GM12878 (cell line): Measurements from ENCODE around the gene KRT34. TPM values are rescaled to one million over a fixed set of nuclear protein-coding genes. Genes with fewer than 3 reads are reported as not detected.

Source experiments
- ATAC-seq: fragments of 200-7000 bp; cut with Tn5 transposase; 3 replicates; pipeline ENCODE4 v1.9.1; 2020; ENCODE audit warnings: mild to moderate bottlenecking, moderate library complexity
- BruUV-seq: library from RNA; stranded (reverse); fragments of 400-500 nt; replicated peaks from 2 replicates; lab custom pipeline; 2021; lab: Mats Ljungman, UMichigan
- CTCF ChIA-PET: fragments of 300-600 bp; sonication (Branson Sonifier 250); formaldehyde crosslinking; extraction: SDS; loops from one replicate; lab custom pipeline; 2021; ENCODE audit warnings: inconsistent platforms; lab: Yijun Ruan, JAX
- POLR2A ChIA-PET: fragments of 350-600 bp; formaldehyde crosslinking; extraction: SDS; loops from one replicate; lab custom pipeline; 2021; ENCODE audit warnings: inconsistent platforms; lab: Charles Lee
- RAD21 ChIA-PET: fragments of 300-600 bp; sonication (Branson Sonifier 250); formaldehyde crosslinking; loops from one replicate; lab custom pipeline; 2023; ENCODE audit warnings: antibody characterized with exemption; ENCODE audit not compliant: unreplicated experiment; lab: Charles Lee
- SMC1A ChIA-PET: fragments of 300-600 bp; sonication (Branson Sonifier 250); formaldehyde crosslinking; loops from one replicate; lab custom pipeline; 2023; ENCODE audit not compliant: unreplicated experiment, uncharacterized antibody; lab: Charles Lee
- DNase-seq: peaks from one replicate; pipeline ENCODE4 v3.0.0-alpha.2; 2011; ENCODE audit warnings: low read depth, low spot score
- FAIRE-seq: peaks from 3 replicates; lab custom pipeline; 2011; peaks lifted over from hg19 to GRCh38; lab: Jason Lieb, UNC
- H2AFZ ChIP-seq: 2 replicates; pipeline ENCODE4 v1.6.0; 2011; ENCODE audit warnings: low read depth, low read length, control low read depth; ENCODE audit not compliant: control insufficient read depth
- H3K27ac ChIP-seq: 2 replicates; pipeline ENCODE4 v1.5.1; 2011; ENCODE audit warnings: control low read depth; ENCODE audit not compliant: control insufficient read depth, insufficient read depth
- H3K27me3 ChIP-seq, 2 experiments: replicated peaks in 1 of 2; 2 replicates each; pipeline versions ENCODE4 v1.6.0 to v1.6.1; 2011; ENCODE audit warnings: low read length in 1 of 2; ENCODE audit not compliant: control insufficient read depth in 2 of 2, insufficient read depth in 2 of 2
- H3K36me3 ChIP-seq, 2 experiments: 2 replicates each; pipeline ENCODE4 v1.5.1; 2011; ENCODE audit warnings: low read length in 1 of 2; ENCODE audit not compliant: control insufficient read depth in 2 of 2, insufficient read depth in 2 of 2
- H3K4me1 ChIP-seq: 2 replicates; pipeline ENCODE4 v1.6.1; 2011; ENCODE audit warnings: mild to moderate bottlenecking, low read length, moderate library complexity, mixed read lengths; ENCODE audit not compliant: control insufficient read depth, insufficient read depth
- H3K4me2 ChIP-seq: 2 replicates; pipeline ENCODE4 v1.6.0; 2011; ENCODE audit warnings: control low read depth; ENCODE audit not compliant: control insufficient read depth, insufficient read depth
- H3K4me3 ChIP-seq: fragments of 200-600 bp; sonication (generic); 2 replicates; pipeline ENCODE4 v1.5.1; 2016
- H3K79me2 ChIP-seq: 2 replicates; pipeline ENCODE4 v1.6.0; 2011; ENCODE audit warnings: low read length; ENCODE audit not compliant: control insufficient read depth, insufficient read depth
- H3K9ac ChIP-seq: 2 replicates; pipeline ENCODE4 v1.8.0; 2011; ENCODE audit warnings: low read length, control low read depth, mixed read lengths; ENCODE audit not compliant: control insufficient read depth, insufficient read depth
- H3K9me3 ChIP-seq: replicated peaks from 3 replicates; pipeline ENCODE4 v1.5.1; 2011; ENCODE audit warnings: mild to moderate bottlenecking, low read length; ENCODE audit not compliant: control insufficient read depth, insufficient read depth
- H4K20me1 ChIP-seq: 2 replicates; pipeline ENCODE4 v1.6.0; 2011; ENCODE audit not compliant: control insufficient read depth, insufficient read depth
- EZH2 ChIP-seq: IDR thresholded peaks from 2 replicates; pipeline ENCODE4 v1.6.1; 2012; ENCODE audit warnings: low read depth, mild to moderate bottlenecking, control low read depth, inconsistent platforms, low read length, borderline replicate concordance; ENCODE audit not compliant: control insufficient read depth
- FOS ChIP-seq: IDR thresholded peaks from 3 replicates; pipeline ENCODE4 v1.6.1; 2011; ENCODE audit warnings: borderline replicate concordance; ENCODE audit not compliant: insufficient read length; ENCODE audit errors: extremely low read depth
- IRF3 ChIP-seq: fragments of 450-650 bp; IDR thresholded peaks from 2 replicates; pipeline ENCODE4 v1.6.1; 2014; ENCODE audit warnings: mild to moderate bottlenecking
- MYC ChIP-seq: IDR thresholded peaks from 2 replicates; pipeline ENCODE4 v1.6.1; 2011; ENCODE audit warnings: mild to moderate bottlenecking, low read length, moderate library complexity, inconsistent platforms; ENCODE audit not compliant: insufficient read depth, insufficient replicate concordance, insufficient read length, severe bottlenecking
- POLR2AphosphoS2 ChIP-seq: IDR thresholded peaks from 2 replicates; pipeline ENCODE4 v1.6.1; 2011; ENCODE audit warnings: low read depth, mild to moderate bottlenecking, low read length, improper control_type of control experiment, moderate library complexity
- SMARCA5 ChIP-seq: fragments of 450-650 bp; IDR thresholded peaks from 2 replicates; pipeline ENCODE4 v1.6.1; 2017; ENCODE audit warnings: mild to moderate bottlenecking
- WGBS: methylation state at CpG from one replicate; pipeline ENCODE4 v1.1.6; 2016; ENCODE audit warnings: low lambda C conversion rate; ENCODE audit not compliant: insufficient replicate concordance, insufficient coverage; ENCODE audit errors: missing lambda C conversion rate; 5-methylcytosine and 5-hydroxymethylcytosine counted together
- in situ Hi-C: fragments of 300-500 bp; cut with MboI; formaldehyde crosslinking; loops from 9 replicates; pipeline ENCODE4 v1.14.3; 2018; ENCODE audit warnings: mixed read lengths
- intact Hi-C: fragments of 100-400 bp; cut with micrococcal nuclease; formaldehyde crosslinking; loops from one replicate; pipeline ENCODE4 v1.14.2; 2022; ENCODE audit not compliant: unreplicated experiment
- polyA plus RNA-seq, 11 experiments: library from polyadenylated mRNA; depleted of rRNA in 4 of 11; unstranded in 6 of 11; stranded (reverse) in 5 of 11; fragments of >200 nt; fragmentation: Nextera tagmentation in 4 of 11; fragmentation: Illumina TruSeq in 1 of 11; extraction: Ambion mirVana in 4 of 11; extraction: Trizol in 1 of 11; gene quantifications; 1 replicate in 1 of 11; 2 replicates in 10 of 11; pipeline versions ENCODE4 v1.2.1 to v1.2.3, GENCODE V29; 2011 to 2016; ENCODE audit warnings: inconsistent platforms in 2 of 11, missing spikeins in 2 of 11, low read depth in 1 of 11
- total RNA-seq, 4 experiments: library from RNA; depleted of rRNA in 3 of 4; stranded (reverse); fragments of >200 nt in 3 of 4; fragmentation: Illumina TruSeq in 1 of 4; extraction: Trizol in 1 of 4; gene quantifications; 2 replicates each; pipeline versions ENCODE4 v1.2.1 to v1.2.3, GENCODE V29; 2013 to 2021

Gene KRT34
- total and polyA plus RNA-seq, 10 of the 15 experiments (the other 5 are each of a cell fraction or from before 2014, with no cell fraction given): not detected

GRCh38 chr17:41418116-41418860 is 36.2 kb upstream of the KRT34 start:
- Histone ChIP-seq H2AFZ (no peak overlapping the region), H3K9ac (no peak overlapping the region), H3K27ac (no peak overlapping the region), H3K4me1 (no peaks in the 10 kb centered on the region), H3K4me3 (no peak overlapping the region), H3K79me2 (no peaks in the 10 kb centered on the region), H3K9me3 (no peaks in the 10 kb centered on the region), H3K4me2 (no peak overlapping the region), H4K20me1 (no peaks in the 10 kb centered on the region), H3K36me3 (no peaks in the 10 kb centered on the region), H3K27me3 (no peaks in the 10 kb centered on the region; a peak in 1 of 4 replicates)
- WGBS: 41% methylated on average over 7 of the region's 7 CpGs
- ATAC-seq (no peak), DNase-seq (no peak), FAIRE-seq (no peak)
- POLR2A ChIA-PET: no interaction called here
- RAD21 ChIA-PET: no interaction called here
- intact Hi-C loops (no loop called here), in situ Hi-C loops (no loop called here)
- no TSS peak for BruUV-seq
- CTCF ChIA-PET: interaction anchor here (1.0 to 1.4 kb wide), 3 partner anchors 9 to 245 kb away, joined by 3 to 4 read pairs (median 3); no protein-coding TSS in a partner anchor
- SMC1A ChIA-PET: interaction anchor here (1.0 to 1.5 kb wide), 2 partner anchors 84 to 144 kb away, joined by 3 read pairs; no protein-coding TSS in a partner anchor
- TF ChIP-seq SMARCA5 (no peak), EZH2 (no peak), IRF3 (no peak), FOS (no peak), MYC (no peak), POLR2AphosphoS2 (no peak)
